HepG2 (cell line): ENCODE data around the gene ZBTB46. TPM values are rescaled to one million over a fixed set of nuclear protein-coding genes. Genes with fewer than 3 reads are reported as not detected.
A peak's percentile ranks its signal among the peaks of the same experiment; 100 is the strongest.

Source experiments
- ADNP ChIP-seq: sonication (generic); formaldehyde crosslinking; IDR thresholded peaks from 2 replicates; pipeline ENCODE4 v1.4.0; 2020; ENCODE audit warnings: missing genetic modification reagents
- AHR ChIP-seq: IDR thresholded peaks from 2 replicates; pipeline ENCODE4 v1.6.1; 2018; ENCODE audit warnings: missing genetic modification reagents, missing compliant biosample characterization
- E2F1 ChIP-seq: sonication (generic); formaldehyde crosslinking; IDR thresholded peaks from 2 replicates; pipeline ENCODE4 v1.5.0; 2020; ENCODE audit warnings: missing genetic modification reagents
- FIP1L1 ChIP-seq: fragments of 200-400 bp; formaldehyde crosslinking; IDR thresholded peaks from 2 replicates; pipeline ENCODE4 v1.6.1; 2018; ENCODE audit warnings: low read depth, mild to moderate bottlenecking, low read length, moderate library complexity, borderline replicate concordance; ENCODE audit not compliant: insufficient read depth
- GTF3A ChIP-seq: sonication (generic); formaldehyde crosslinking; conservative IDR thresholded peaks from 2 replicates; pipeline ENCODE4 v1.4.0; 2020; ENCODE audit warnings: mild to moderate bottlenecking, missing genetic modification reagents
- HNRNPK ChIP-seq: fragments of 200-400 bp; formaldehyde crosslinking; IDR thresholded peaks from 2 replicates; pipeline ENCODE4 v1.6.1; 2018; ENCODE audit warnings: low read length, low read depth, moderate library complexity, mild to moderate bottlenecking; ENCODE audit not compliant: poor library complexity, severe bottlenecking
- LBX2 ChIP-seq: sonication (generic); formaldehyde crosslinking; IDR thresholded peaks from 2 replicates; pipeline ENCODE4 v1.5.0; 2020; ENCODE audit warnings: missing genetic modification reagents, mild to moderate bottlenecking, borderline replicate concordance
- SKIL ChIP-seq: sonication (generic); formaldehyde crosslinking; IDR thresholded peaks from 2 replicates; pipeline ENCODE4 v1.8.0; 2022; ENCODE audit warnings: missing genetic modification reagents, mild to moderate bottlenecking, moderate library complexity, borderline replicate concordance
- SP1 ChIP-seq, 2 experiments: fragments of 450-650 bp in 1 of 2; sonication (generic) in 1 of 2; formaldehyde crosslinking in 1 of 2; IDR thresholded peaks; 2 replicates each; pipeline versions ENCODE4 v1.4.0 to v1.6.1; 2016 to 2020; ENCODE audit warnings: missing genetic modification reagents in 1 of 2
- SP5 ChIP-seq: IDR thresholded peaks from 2 replicates; pipeline ENCODE4 v1.6.1; 2016; ENCODE audit warnings: low read depth, borderline replicate concordance
- TEAD3 ChIP-seq: optimal IDR thresholded peaks from 2 replicates; pipeline ENCODE3; 2016; ENCODE audit warnings: borderline replicate concordance
- TFAP4 ChIP-seq: sonication (generic); IDR thresholded peaks from 2 replicates; pipeline ENCODE4 v1.6.1; 2016; ENCODE audit warnings: low read depth, borderline replicate concordance
- TOPORS ChIP-seq: sonication (generic); formaldehyde crosslinking; IDR thresholded peaks from 2 replicates; pipeline ENCODE4 v1.8.0; 2023; ENCODE audit warnings: mild to moderate bottlenecking, missing genetic modification reagents
- TSC22D2 ChIP-seq: sonication (generic); formaldehyde crosslinking; IDR thresholded peaks from 2 replicates; pipeline ENCODE4 v1.5.1; 2020; ENCODE audit warnings: missing genetic modification reagents, mild to moderate bottlenecking, borderline replicate concordance
- ZBTB1 ChIP-seq: sonication (generic); formaldehyde crosslinking; IDR thresholded peaks from 2 replicates; pipeline ENCODE4 v1.4.0; 2020; ENCODE audit warnings: missing genetic modification reagents, borderline replicate concordance
- ZBTB10 ChIP-seq: sonication (generic); formaldehyde crosslinking; IDR thresholded peaks from 2 replicates; pipeline ENCODE4 v1.4.0; 2020; ENCODE audit warnings: missing genetic modification reagents, borderline replicate concordance
- ZFP90 ChIP-seq: sonication (generic); formaldehyde crosslinking; IDR thresholded peaks from 2 replicates; pipeline ENCODE4 v1.8.0; 2022; ENCODE audit warnings: missing genetic modification reagents, mild to moderate bottlenecking, inconsistent platforms, borderline replicate concordance
- ZNF317 ChIP-seq: sonication (generic); formaldehyde crosslinking; IDR thresholded peaks from 2 replicates; pipeline ENCODE4 v1.5.0; 2020; ENCODE audit warnings: mild to moderate bottlenecking, missing genetic modification reagents
- ZNF503 ChIP-seq: sonication (generic); formaldehyde crosslinking; IDR thresholded peaks from 2 replicates; pipeline ENCODE4 v1.4.0; 2020; ENCODE audit warnings: missing genetic modification reagents
- polyA plus RNA-seq, 8 experiments: library from polyadenylated mRNA; depleted of rRNA in 3 of 8; stranded (reverse) in 7 of 8; unstranded in 1 of 8; fragments of >200 nt; fragmentation: Illumina TruSeq in 4 of 8; extraction: Trizol in 4 of 8; gene quantifications; 2 replicates each; pipeline versions ENCODE4 v1.2.1 to v1.2.3, GENCODE V29; 2011 to 2016; ENCODE audit warnings: low read depth in 4 of 8, missing spikeins in 1 of 8, mixed read lengths in 1 of 8; ENCODE audit not compliant: insufficient read depth in 1 of 8
- total RNA-seq, 5 experiments: library from RNA; depleted of rRNA; stranded (reverse); fragments of >200 nt; fragmentation: Illumina TruSeq; extraction: Trizol; gene quantifications; 2 replicates each; pipeline ENCODE4 v1.2.3, GENCODE V29; 2016; ENCODE audit warnings: low read depth in 1 of 5

ZBTB46 gene
- total and polyA plus RNA-seq, 2 of the 13 experiments (the other 11 are each of a cell fraction or from before 2014, with no cell fraction given): 1.6 to 13.5 TPM

GRCh38 chr20:63823691-63824311, 7.3 kb downstream of the ZBTB46 start (continued):
- TF ChIP-seq TSC22D2 (CRISPR knock-in tag): no peak
- TF ChIP-seq SKIL (CRISPR knock-in tag): no peak
- TF ChIP-seq SP1 (IDR thresholded peaks at IDR 0.05): no peak
- TF ChIP-seq SP1 (CRISPR knock-in tag; IDR thresholded peaks at IDR 0.05): no peak
- TF ChIP-seq ADNP: no peak
- no peak for TF ChIP-seq TOPORS
- no peak for TF ChIP-seq ZBTB1 (CRISPR knock-in tag)
- no peak for TF ChIP-seq E2F1
- TF ChIP-seq TEAD3: peak; percentile 6
- TF ChIP-seq TFAP4: no peak
- TF ChIP-seq ZBTB10 (CRISPR knock-in tag): no peak
- peak; percentile 48; the same call in 1 of the 2 replicates for TF ChIP-seq ZNF317
- no peak for TF ChIP-seq GTF3A (CRISPR knock-in tag)
- no peak for TF ChIP-seq LBX2 (CRISPR knock-in tag)
- TF ChIP-seq AHR: no peak
- no peak for TF ChIP-seq ZFP90 (CRISPR knock-in tag)
- no peak for TF ChIP-seq HNRNPK
- no peak for TF ChIP-seq ZNF503 (CRISPR knock-in tag)
- TF ChIP-seq SP5 (CRISPR knock-in tag): no peak
- TF ChIP-seq FIP1L1: no peak
